NCI-H774 (cell line): ENCODE results near the gene ZNF362.

ENCODE experiments used
- DNase-seq: peaks from one replicate; lab custom pipeline; 2025; lab: John Stamatoyannopoulos, UW

ZNF362 gene

GRCh38 chr1:33327587-33328325 lies 71.5 kb downstream of the ZNF362 start:
- DNase-seq: no peak

GRCh38 chr1:33328817-33329216 lies 72.5 kb downstream of the ZNF362 start:
- DNase-seq: no peak

GRCh38 chr1:33329600-33330305 lies 73.5 kb downstream of the ZNF362 start:
- no peak for DNase-seq

GRCh38 chr1:33330361-33330890 lies 74.1 kb downstream of the ZNF362 start:
- DNase-seq: no peak

- DNase-seq: no peak
Measured at GRCh38 chr1:33330906-33331305, 74.6 kb downstream of the ZNF362 start.

- DNase-seq: no peak
Measured at GRCh38 chr1:33331444-33332356, 75.4 kb downstream of the ZNF362 start.

- no peak for DNase-seq
Measured at GRCh38 chr1:33332357-33332789, 76.1 kb downstream of the ZNF362 start.

- DNase-seq: no peak
Measured at GRCh38 chr1:33332881-33333280, 76.6 kb downstream of the ZNF362 start.

GRCh38 chr1:33334081-33334552 lies 77.8 kb downstream of the ZNF362 start:
- no peak for DNase-seq

GRCh38 chr1:33335020-33335419 lies 78.7 kb downstream of the ZNF362 start:
- no peak for DNase-seq

- peak; percentile 25 for DNase-seq
Measured at GRCh38 chr1:33336580-33336979, 80.3 kb downstream of the ZNF362 start.

- DNase-seq: no peak
Measured at GRCh38 chr1:33337441-33337840, 81.1 kb downstream of the ZNF362 start.

- DNase-seq: no peak
Measured at GRCh38 chr1:33338048-33338439, 81.8 kb downstream of the ZNF362 start.

- DNase-seq: no peak
Measured at GRCh38 chr1:33338440-33339211, 82.3 kb downstream of the ZNF362 start.

GRCh38 chr1:33339413-33339812 lies 83.1 kb downstream of the ZNF362 start:
- DNase-seq: no peak

GRCh38 chr1:33341190-33341589 lies 84.9 kb downstream of the ZNF362 start:
- DNase-seq: no peak

GRCh38 chr1:33342041-33342723 lies 85.9 kb downstream of the ZNF362 start:
- DNase-seq: peak; percentile 99

- no peak for DNase-seq
Measured at GRCh38 chr1:33343539-33343938, 87.2 kb downstream of the ZNF362 start.

- no peak for DNase-seq
Measured at GRCh38 chr1:33344896-33345560, 88.7 kb downstream of the ZNF362 start.

GRCh38 chr1:33346533-33346926 lies 90.2 kb downstream of the ZNF362 start:
- DNase-seq: no peak
